ENCODE results near the gene BCAR3. TPM values are rescaled to one million over a fixed set of nuclear protein-coding genes. Genes with fewer than 3 reads are reported as not detected.

The BCAR3 gene
- total and polyA plus RNA-seq, 2 of the 4 experiments (the other 2 are of a cell fraction), result 41.4 to 46.4 TPM

GRCh38 chr1:93616996-93617669, 64.5 kb downstream of the BCAR3 start:
- dilution Hi-C loops (cut with HindIII; ENCODE audit: low sequenced_read_pairs, unreplicated experiment) (no loop called here), in situ Hi-C loops (cut with MboI; ENCODE audit: low sequenced_read_pairs) (loop anchor here (10.0 kb wide), 1 partner anchor 312 kb away; no protein-coding TSS in a partner anchor), intact Hi-C loops (cut with micrococcal nuclease) (no loop called here)
- Histone ChIP-seq H3K4me1 (ENCODE audit: control insufficient read depth, insufficient read depth, low read length) (peaks cover 45% of the 10 kb centered on the region), H3K9me1 (ENCODE audit: insufficient read depth, low read length) (peaks cover 55% of the 10 kb centered on the region), H3K4ac (ENCODE audit: low read depth, low read length) (peak overlapping the region; percentile 51), H3K4me3 (ENCODE audit: insufficient read depth, low read depth, low read length) (no peak overlapping the region), H2AK9ac (replicated peaks; ENCODE audit: low read depth, low read length, poor library complexity) (peak overlapping the region; percentile 12), H3K9ac (ENCODE audit: low read depth, low read length) (no peak overlapping the region), H3K36me3 (ENCODE audit: control insufficient read depth, insufficient read depth, low read length) (peaks cover under 1% of the 10 kb centered on the region; the same call in 1 of the 2 replicates), H3K27me3 (ENCODE audit: control insufficient read depth, insufficient read depth, low read length) (no peaks in the 10 kb centered on the region), H3K56ac (ENCODE audit: extremely low read depth, insufficient read depth, low read length) (no peak overlapping the region), H2BK15ac (ENCODE audit: low read depth, low read length) (0 out of 3 replicates have a peak overlapping the region, but pooled peaks have one; percentile 49), H2AFZ (replicated peaks; ENCODE audit: low read length, poor library complexity) (no peak overlapping the region), H4K8ac (ENCODE audit: low read depth in 2 of 2, low read length in 2 of 2) (peak overlapping the region in 1 of 2 experiments; percentile 39; a peak in 1 of 4 replicates), H3K9me3 (ENCODE audit: control insufficient read depth, insufficient read depth, low read length) (no peaks in the 10 kb centered on the region), H4K5ac (ENCODE audit: low read depth, low read length) (no peak overlapping the region), H2BK20ac (ENCODE audit: low read depth, low read length) (no peak overlapping the region), H2AK5ac (ENCODE audit: low read depth, low read length) (peak overlapping the region; percentile 62), H3K79me1 (ENCODE audit: low read depth in 1 of 2, low read length in 2 of 2) (peaks cover 56 to 93% of the 10 kb centered on the region in 2 experiments), H3K23ac (ENCODE audit: low read depth, low read length) (peak overlapping the region; percentile 81), H4K20me1 (ENCODE audit: insufficient read depth, low read length) (peaks cover 94% of the 10 kb centered on the region), H2BK5ac (ENCODE audit: low read depth, low read length, poor library complexity, severe bottlenecking) (no peak overlapping the region), H3K18ac (ENCODE audit: low read depth, low read length) (no peak overlapping the region), H3K14ac (replicated peaks; ENCODE audit: low read depth, low read length) (peak overlapping the region; percentile 24; the same call in 1 of the 2 replicates), H4K91ac (ENCODE audit: insufficient read depth, low read depth, low read length) (peak overlapping the region; percentile 53), H3K4me2 (ENCODE audit: low read depth, low read length) (no peak overlapping the region), H2BK120ac (ENCODE audit: low read depth, low read length) (no peak overlapping the region), H3K27ac (ENCODE audit: insufficient read depth, low read length) (no peak overlapping the region)
- ATAC-seq (ENCODE audit: low read depth) (no peak; the same call in 1 of the 2 replicates), DNase-seq (no peak)
- ChIA-PET POLR2A (ENCODE audit: unreplicated experiment) (no interaction called here), CTCF (interaction anchor here (0.5 kb wide), 1 partner anchor 429 kb away, joined by 6 read pairs; no protein-coding TSS in a partner anchor)
- 70% methylated on average over 2 of the region's 6 CpGs; no CpG with 5 or more reads in 1 of the 2 experiments for WGBS, 2 experiments (ENCODE audit: extremely low coverage in 2 of 2, insufficient read length in 1 of 2)
- no TSS peak for BruUV-seq (replicated peaks)
- no peak for TF ChIP-seq POLR2A (IDR thresholded peaks at IDR 0.05; ENCODE audit: low read depth, low read length)
- TF ChIP-seq MXI1 (IDR thresholded peaks at IDR 0.05; ENCODE audit: borderline replicate concordance, low read depth, low read length), result peak; percentile 31; the same call in 1 of the 2 replicates

Measured in IMR-90 (cell line).